DMS53 treated with DMSO at 0.1 percent for 48 hours (cell line): ENCODE results near the gene NFKBIE.

Experiments
- DNase-seq: peaks from one replicate; lab custom pipeline; 2025; ENCODE audit not compliant: unreplicated experiment; lab: John Stamatoyannopoulos, UW

Gene NFKBIE

DNA sequence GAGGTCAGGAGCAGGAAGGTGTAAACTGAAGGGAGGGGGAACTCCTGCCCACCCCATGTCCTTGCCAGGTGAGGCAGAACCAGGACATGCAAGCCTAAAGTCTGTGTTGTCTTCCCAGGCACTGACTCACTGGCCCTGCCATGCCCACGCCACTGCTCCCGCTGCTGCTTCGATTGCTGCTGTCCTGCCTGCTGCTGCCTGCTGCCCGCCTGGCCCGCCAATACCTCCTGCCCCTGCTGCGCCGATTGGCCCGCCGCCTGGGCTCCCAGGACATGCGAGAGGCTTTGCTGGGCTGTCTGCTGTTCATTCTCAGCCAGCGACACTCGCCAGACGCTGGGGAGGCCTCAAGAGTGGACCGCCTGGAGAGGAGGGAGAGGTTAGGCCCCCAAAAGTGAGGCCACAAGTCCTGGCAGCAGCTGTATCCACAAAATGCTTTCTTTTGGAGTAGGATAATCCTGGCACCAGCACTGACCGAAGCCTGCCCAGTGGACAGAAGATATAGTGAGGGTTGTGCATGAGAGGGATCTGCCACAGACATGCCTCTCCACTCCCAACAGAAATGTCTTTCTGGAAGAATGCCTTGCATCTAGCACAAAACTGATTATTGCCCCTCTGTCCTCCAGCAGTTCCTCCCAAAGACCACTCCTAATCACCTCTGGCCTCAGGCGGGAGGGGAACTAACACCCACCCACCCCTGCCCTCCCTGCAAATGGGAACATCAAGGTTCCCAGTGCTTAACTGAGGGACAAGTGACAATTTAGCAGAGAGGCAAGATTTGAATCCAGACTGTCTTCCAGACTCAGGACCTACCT lies 47.8 kb downstream of the NFKBIE start:
- no peak for DNase-seq

- no peak for DNase-seq
These were observed 48.5 kb downstream of the NFKBIE start, which contains the start of gene MYMX for GRCh38 chr6:44216677-44217331. Gene MYMX (plus strand): TSS chr6:44216926. CDS start chr6:44217472, 546 bp downstream.

- DNase-seq: no peak
These were observed 51.0 kb downstream of the NFKBIE start for GRCh38 chr6:44214307-44214706.

GRCh38 chr6:44211284-44211683 lies 54.1 kb downstream of the NFKBIE start:
- no peak for DNase-seq
